HepG2 (cell line): ENCODE data around the gene ERCC6. TPM values are rescaled to one million over a fixed set of nuclear protein-coding genes. Genes with fewer than 3 reads are reported as not detected.

ENCODE experiments used
- CHCHD3 ChIP-seq: sonication (generic); formaldehyde crosslinking; IDR thresholded peaks from 2 replicates; pipeline ENCODE4 v1.8.0; 2022; ENCODE audit warnings: mild to moderate bottlenecking, missing genetic modification reagents, moderate library complexity
- ESRRA ChIP-seq: sonication (generic); formaldehyde crosslinking; IDR thresholded peaks from 2 replicates; pipeline ENCODE4 v1.5.1; 2020; ENCODE audit warnings: mild to moderate bottlenecking, low read depth, missing genetic modification reagents
- FOXA1 ChIP-seq, 2 experiments: fragments of 450-650 bp in 1 of 2; sonication (generic) in 1 of 2; formaldehyde crosslinking in 1 of 2; IDR thresholded peaks; 2 replicates each; pipeline versions ENCODE4 v1.4.0 to v1.6.1; 2016 to 2020; ENCODE audit warnings: missing genetic modification reagents in 1 of 2
- MED1 ChIP-seq: sonication (generic); formaldehyde crosslinking; IDR thresholded peaks from 2 replicates; pipeline ENCODE4 v1.4.0; 2020; ENCODE audit warnings: missing genetic modification reagents
- SETDB1 ChIP-seq: sonication (generic); formaldehyde crosslinking; IDR thresholded peaks from 2 replicates; pipeline ENCODE4 v1.5.1; 2020; ENCODE audit warnings: missing genetic modification reagents, mild to moderate bottlenecking, borderline replicate concordance
- SIN3A ChIP-seq: IDR thresholded peaks from 2 replicates; pipeline ENCODE4 v1.6.1; 2011; ENCODE audit warnings: low read depth, mild to moderate bottlenecking, control low read depth, low read length, borderline replicate concordance
- ZMYM2 ChIP-seq: sonication (generic); formaldehyde crosslinking; IDR thresholded peaks from 2 replicates; pipeline ENCODE4 v1.8.0; 2022; ENCODE audit warnings: mild to moderate bottlenecking, missing genetic modification reagents
- ZNF354B ChIP-seq: sonication (generic); formaldehyde crosslinking; IDR thresholded peaks from 2 replicates; pipeline ENCODE4 v1.8.0; 2022; ENCODE audit warnings: mild to moderate bottlenecking, missing genetic modification reagents
- ZNF460 ChIP-seq: sonication (generic); formaldehyde crosslinking; IDR thresholded peaks from 2 replicates; pipeline ENCODE4 v1.5.1; 2020; ENCODE audit warnings: missing genetic modification reagents, mild to moderate bottlenecking, borderline replicate concordance
- ZNF607 ChIP-seq: sonication (generic); formaldehyde crosslinking; IDR thresholded peaks from 2 replicates; pipeline ENCODE4 v1.5.1; 2020; ENCODE audit warnings: missing genetic modification reagents, mild to moderate bottlenecking, borderline replicate concordance
- ZNF883 ChIP-seq: sonication (generic); formaldehyde crosslinking; IDR thresholded peaks from 2 replicates; pipeline ENCODE4 v1.5.1; 2020; ENCODE audit warnings: mild to moderate bottlenecking, missing genetic modification reagents; ENCODE audit errors: not compliant biosample characterization
- polyA plus RNA-seq, 8 experiments: library from polyadenylated mRNA; depleted of rRNA in 3 of 8; stranded (reverse) in 7 of 8; unstranded in 1 of 8; fragments of >200 nt; fragmentation: Illumina TruSeq in 4 of 8; extraction: Trizol in 4 of 8; gene quantifications; 2 replicates each; pipeline versions ENCODE4 v1.2.1 to v1.2.3, GENCODE V29; 2011 to 2016; ENCODE audit warnings: low read depth in 4 of 8, missing spikeins in 1 of 8, mixed read lengths in 1 of 8; ENCODE audit not compliant: insufficient read depth in 1 of 8
- total RNA-seq, 5 experiments: library from RNA; depleted of rRNA; stranded (reverse); fragments of >200 nt; fragmentation: Illumina TruSeq; extraction: Trizol; gene quantifications; 2 replicates each; pipeline ENCODE4 v1.2.3, GENCODE V29; 2016; ENCODE audit warnings: low read depth in 1 of 5
- TF ChIP-seq, protein P1 (sequence below): sonication (generic); formaldehyde crosslinking; IDR thresholded peaks from 2 replicates; pipeline ENCODE4 v1.5.1; 2020; ENCODE audit warnings: missing genetic modification reagents, mild to moderate bottlenecking, borderline replicate concordance
- TF ChIP-seq, protein P2 (sequence below): sonication (generic); formaldehyde crosslinking; IDR thresholded peaks from 2 replicates; pipeline ENCODE4 v1.4.0; 2020; ENCODE audit warnings: mild to moderate bottlenecking, missing genetic modification reagents
- TF ChIP-seq, protein P3 (sequence below): sonication (generic); formaldehyde crosslinking; IDR thresholded peaks from one replicate; pipeline ENCODE4 v1.5.1; 2020; ENCODE audit warnings: mild to moderate bottlenecking, missing genetic modification reagents; ENCODE audit errors: not compliant biosample characterization
- TF ChIP-seq, protein P4 (sequence below): sonication (generic); formaldehyde crosslinking; IDR thresholded peaks from 2 replicates; pipeline ENCODE4 v1.8.1; 2023; ENCODE audit warnings: mild to moderate bottlenecking, missing genetic modification reagents
- TF ChIP-seq, protein P5 (sequence below): sonication (generic); formaldehyde crosslinking; IDR thresholded peaks from 2 replicates; pipeline ENCODE4 v1.4.0; 2020; ENCODE audit warnings: missing genetic modification reagents

The ERCC6 gene
- total and polyA plus RNA-seq, 2 of the 13 experiments (the other 11 are each of a cell fraction or from before 2014, with no cell fraction given) = 5.1 to 9.8 TPM

DNA sequence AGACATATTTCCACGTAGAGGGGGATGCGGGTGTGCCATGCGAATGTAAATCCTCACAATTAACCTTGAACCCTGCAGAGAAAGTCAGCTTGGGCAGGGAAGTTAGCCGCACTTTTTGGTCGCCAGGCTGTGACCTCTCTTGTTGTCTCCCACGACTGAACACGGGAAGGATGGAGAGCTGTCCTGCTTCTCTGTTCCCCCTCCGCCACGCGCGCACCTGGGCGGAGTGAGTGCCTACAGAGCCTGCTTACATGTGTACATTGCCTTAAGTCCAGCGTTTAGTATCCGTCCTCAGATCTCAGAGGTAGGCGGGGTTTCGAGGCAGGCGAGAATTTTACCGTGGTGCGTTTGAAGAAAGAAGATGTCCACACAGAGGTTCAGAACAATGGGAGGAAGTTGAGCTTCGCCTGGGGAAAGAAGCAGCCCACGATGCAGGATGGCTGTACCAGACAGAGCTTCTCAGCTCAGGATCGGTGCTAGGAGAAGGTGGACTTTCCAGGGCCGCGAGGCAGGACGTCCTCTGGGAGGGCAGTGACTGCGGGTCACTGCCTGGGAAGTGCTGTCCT, 482 bp upstream of the ERCC6 start (continued):
- TF ChIP-seq, protein P1, sequence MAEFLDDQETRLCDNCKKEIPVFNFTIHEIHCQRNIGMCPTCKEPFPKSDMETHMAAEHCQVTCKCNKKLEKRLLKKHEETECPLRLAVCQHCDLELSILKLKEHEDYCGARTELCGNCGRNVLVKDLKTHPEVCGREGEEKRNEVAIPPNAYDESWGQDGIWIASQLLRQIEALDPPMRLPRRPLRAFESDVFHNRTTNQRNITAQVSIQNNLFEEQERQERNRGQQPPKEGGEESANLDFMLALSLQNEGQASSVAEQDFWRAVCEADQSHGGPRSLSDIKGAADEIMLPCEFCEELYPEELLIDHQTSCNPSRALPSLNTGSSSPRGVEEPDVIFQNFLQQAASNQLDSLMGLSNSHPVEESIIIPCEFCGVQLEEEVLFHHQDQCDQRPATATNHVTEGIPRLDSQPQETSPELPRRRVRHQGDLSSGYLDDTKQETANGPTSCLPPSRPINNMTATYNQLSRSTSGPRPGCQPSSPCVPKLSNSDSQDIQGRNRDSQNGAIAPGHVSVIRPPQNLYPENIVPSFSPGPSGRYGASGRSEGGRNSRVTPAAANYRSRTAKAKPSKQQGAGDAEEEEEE = no peak
- TF ChIP-seq SETDB1 (CRISPR knock-in tag) (0 out of 2 replicates have a peak, but pooled peaks have one; percentile 51), ZNF460 (no peak), CHCHD3 (CRISPR knock-in tag) (no peak), ZMYM2 (CRISPR knock-in tag) (0 out of 2 replicates have a peak, but pooled peaks have one; percentile 11), ZNF607 (CRISPR knock-in tag) (peak; percentile 10; the same call in 1 of the 2 replicates), FOXA1 (IDR thresholded peaks at IDR 0.05) (no peak), FOXA1 (CRISPR knock-in tag; IDR thresholded peaks at IDR 0.05) (peak; percentile 62), MED1 (no peak), ZNF883 (CRISPR knock-in tag) (no peak), ESRRA (no peak), ZNF354B (CRISPR knock-in tag) (0 out of 2 replicates have a peak, but pooled peaks have one; percentile 8), SIN3A (peak; percentile 10; the same call in 1 of the 2 replicates)
- TF ChIP-seq, protein P2, sequence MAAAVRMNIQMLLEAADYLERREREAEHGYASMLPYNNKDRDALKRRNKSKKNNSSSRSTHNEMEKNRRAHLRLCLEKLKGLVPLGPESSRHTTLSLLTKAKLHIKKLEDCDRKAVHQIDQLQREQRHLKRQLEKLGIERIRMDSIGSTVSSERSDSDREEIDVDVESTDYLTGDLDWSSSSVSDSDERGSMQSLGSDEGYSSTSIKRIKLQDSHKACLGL = no peak
- TF ChIP-seq, protein P3, sequence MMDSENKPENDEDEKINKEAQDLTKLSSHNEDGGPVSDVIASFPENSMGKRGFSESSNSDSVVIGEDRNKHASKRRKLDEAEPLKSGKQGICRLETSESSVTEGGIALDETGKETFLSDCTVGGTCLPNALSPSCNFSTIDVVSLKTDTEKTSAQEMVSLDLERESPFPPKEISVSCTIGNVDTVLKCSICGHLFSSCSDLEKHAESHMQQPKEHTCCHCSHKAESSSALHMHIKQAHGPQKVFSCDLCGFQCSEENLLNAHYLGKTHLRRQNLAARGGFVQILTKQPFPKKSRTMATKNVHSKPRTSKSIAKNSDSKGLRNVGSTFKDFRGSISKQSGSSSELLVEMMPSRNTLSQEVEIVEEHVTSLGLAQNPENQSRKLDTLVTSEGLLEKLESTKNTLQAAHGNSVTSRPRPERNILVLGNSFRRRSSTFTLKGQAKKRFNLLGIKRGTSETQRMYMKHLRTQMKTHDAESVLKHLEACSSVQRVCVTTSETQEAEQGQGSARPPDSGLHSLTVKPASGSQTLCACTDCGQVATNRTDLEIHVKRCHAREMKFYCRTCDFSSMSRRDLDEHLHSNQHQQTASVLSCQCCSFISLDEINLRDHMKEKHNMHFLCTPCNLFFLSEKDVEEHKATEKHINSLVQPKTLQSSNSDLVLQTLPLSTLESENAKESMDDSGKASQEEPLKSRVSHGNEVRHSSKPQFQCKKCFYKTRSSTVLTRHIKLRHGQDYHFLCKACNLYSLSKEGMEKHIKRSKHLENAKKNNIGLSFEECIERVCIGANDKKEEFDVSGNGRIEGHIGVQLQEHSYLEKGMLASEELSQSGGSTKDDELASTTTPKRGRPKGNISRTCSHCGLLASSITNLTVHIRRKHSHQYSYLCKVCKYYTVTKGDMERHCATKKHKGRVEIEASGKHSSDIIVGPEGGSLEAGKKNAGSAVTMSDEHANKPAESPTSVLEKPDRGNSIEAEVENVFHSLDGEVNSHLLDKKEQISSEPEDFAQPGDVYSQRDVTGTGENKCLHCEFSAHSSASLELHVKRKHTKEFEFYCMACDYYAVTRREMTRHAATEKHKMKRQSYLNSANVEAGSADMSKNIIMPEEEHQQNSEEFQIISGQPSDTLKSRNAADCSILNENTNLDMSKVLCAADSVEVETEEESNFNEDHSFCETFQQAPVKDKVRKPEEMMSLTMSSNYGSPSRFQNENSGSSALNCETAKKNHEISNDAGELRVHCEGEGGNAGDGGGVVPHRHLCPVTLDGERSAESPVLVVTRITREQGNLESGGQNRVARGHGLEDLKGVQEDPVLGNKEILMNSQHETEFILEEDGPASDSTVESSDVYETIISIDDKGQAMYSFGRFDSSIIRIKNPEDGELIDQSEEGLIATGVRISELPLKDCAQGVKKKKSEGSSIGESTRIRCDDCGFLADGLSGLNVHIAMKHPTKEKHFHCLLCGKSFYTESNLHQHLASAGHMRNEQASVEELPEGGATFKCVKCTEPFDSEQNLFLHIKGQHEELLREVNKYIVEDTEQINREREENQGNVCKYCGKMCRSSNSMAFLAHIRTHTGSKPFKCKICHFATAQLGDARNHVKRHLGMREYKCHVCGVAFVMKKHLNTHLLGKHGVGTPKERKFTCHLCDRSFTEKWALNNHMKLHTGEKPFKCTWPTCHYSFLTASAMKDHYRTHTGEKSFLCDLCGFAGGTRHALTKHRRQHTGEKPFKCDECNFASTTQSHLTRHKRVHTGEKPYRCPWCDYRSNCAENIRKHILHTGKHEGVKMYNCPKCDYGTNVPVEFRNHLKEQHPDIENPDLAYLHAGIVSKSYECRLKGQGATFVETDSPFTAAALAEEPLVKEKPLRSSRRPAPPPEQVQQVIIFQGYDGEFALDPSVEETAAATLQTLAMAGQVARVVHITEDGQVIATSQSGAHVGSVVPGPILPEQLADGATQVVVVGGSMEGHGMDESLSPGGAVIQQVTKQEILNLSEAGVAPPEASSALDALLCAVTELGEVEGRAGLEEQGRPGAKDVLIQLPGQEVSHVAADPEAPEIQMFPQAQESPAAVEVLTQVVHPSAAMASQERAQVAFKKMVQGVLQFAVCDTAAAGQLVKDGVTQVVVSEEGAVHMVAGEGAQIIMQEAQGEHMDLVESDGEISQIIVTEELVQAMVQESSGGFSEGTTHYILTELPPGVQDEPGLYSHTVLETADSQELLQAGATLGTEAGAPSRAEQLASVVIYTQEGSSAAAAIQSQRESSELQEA = no peak
- TF ChIP-seq, protein P4, sequence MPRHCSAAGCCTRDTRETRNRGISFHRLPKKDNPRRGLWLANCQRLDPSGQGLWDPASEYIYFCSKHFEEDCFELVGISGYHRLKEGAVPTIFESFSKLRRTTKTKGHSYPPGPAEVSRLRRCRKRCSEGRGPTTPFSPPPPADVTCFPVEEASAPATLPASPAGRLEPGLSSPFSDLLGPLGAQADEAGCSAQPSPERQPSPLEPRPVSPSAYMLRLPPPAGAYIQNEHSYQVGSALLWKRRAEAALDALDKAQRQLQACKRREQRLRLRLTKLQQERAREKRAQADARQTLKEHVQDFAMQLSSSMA (CRISPR knock-in tag) = no peak
- TF ChIP-seq, protein P5, sequence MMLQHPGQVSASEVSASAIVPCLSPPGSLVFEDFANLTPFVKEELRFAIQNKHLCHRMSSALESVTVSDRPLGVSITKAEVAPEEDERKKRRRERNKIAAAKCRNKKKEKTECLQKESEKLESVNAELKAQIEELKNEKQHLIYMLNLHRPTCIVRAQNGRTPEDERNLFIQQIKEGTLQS (CRISPR knock-in tag) = no peak
